Sigmoid colon (tissue), 7 donors: ENCODE results near the gene POLN. TPM values are rescaled to one million over a fixed set of nuclear protein-coding genes. Genes with fewer than 3 reads are reported as not detected.
"Not testable (repeated sequence)": the region's sequence is repeated elsewhere in the genome, so short reads cannot be mapped to it uniquely, and the experiment has no call there.

Source experiments
- DNase-seq: peaks from one replicate; pipeline ENCODE4 v3.0.0-alpha.2; 2019
- H3K27ac ChIP-seq, 4 donors: fragments of 200-600 bp; sonication (generic); one replicate each; pipeline ENCODE4 v1.5.1; 2016 to 2019; ENCODE audit warnings: mild to moderate bottlenecking in 1 of 4
- H3K27me3 ChIP-seq, 3 donors: fragments of 200-600 bp; sonication (generic); one replicate each; pipeline ENCODE4 v1.5.1; 2019; ENCODE audit warnings: mild to moderate bottlenecking in 1 of 3
- H3K36me3 ChIP-seq, 4 donors: fragments of 200-600 bp; sonication (generic); one replicate each; pipeline ENCODE4 v1.5.1; 2016 to 2019
- H3K4me1 ChIP-seq, 4 donors: fragments of 200-600 bp; sonication (generic); one replicate each; pipeline ENCODE4 v1.5.1; 2017 to 2019
- H3K4me3 ChIP-seq, 4 donors: fragments of 200-600 bp; sonication (generic); one replicate each; pipeline ENCODE4 v1.5.1; 2017 to 2019; ENCODE audit warnings: mild to moderate bottlenecking in 2 of 4, moderate library complexity in 1 of 4
- H3K9me3 ChIP-seq, 4 donors: fragments of 200-600 bp in 3 of 4; sonication (generic) in 3 of 4; one replicate each; pipeline versions ENCODE4 v1.5.1 to v1.6.1; 2013 to 2019
- EP300 ChIP-seq, 4 donors: sonication (generic); formaldehyde crosslinking; IDR thresholded peaks; one replicate each; pipeline ENCODE4 v1.6.1; 2017; ENCODE audit warnings: antibody characterized with exemption in 4 of 4
- POLR2A ChIP-seq, 2 donors: fragments of 450-650 bp; IDR thresholded peaks; one replicate each; pipeline ENCODE4 v1.6.1; 2016; ENCODE audit warnings: antibody characterized with exemption in 2 of 2, mild to moderate bottlenecking in 2 of 2, moderate library complexity in 2 of 2
- POLR2AphosphoS5 ChIP-seq, 4 donors: sonication (generic); formaldehyde crosslinking; IDR thresholded peaks; one replicate each; pipeline ENCODE4 v1.6.1; 2017; ENCODE audit warnings: antibody characterized with exemption in 4 of 4
- WGBS, 2 donors: extraction: QIAGEN DNeasy Blood & Tissue Kit; methylation state at CpG; one replicate each; pipeline ENCODE4 v1.1.7; 2013; 5-methylcytosine and 5-hydroxymethylcytosine counted together
- intact Hi-C: fragments of 100-400 bp; cut with DNase I; formaldehyde crosslinking; loops from one replicate; pipeline ENCODE4 v1.15.1; 2023
- polyA plus RNA-seq, 3 donors: library from polyadenylated mRNA; stranded (reverse); fragments of 200-250 nt; gene quantifications; one replicate each; pipeline ENCODE4 v1.2.3, GENCODE V29; 2013
- total RNA-seq, 4 donors: library from RNA; depleted of rRNA; stranded (reverse); fragments of >200 nt; gene quantifications; one replicate each; pipeline ENCODE4 v1.1.0, GENCODE V29; 2016
- TF ChIP-seq, protein P1 (sequence below), 4 experiments: fragments of 450-650 bp in 3 of 4; fragments of 200-600 bp in 1 of 4; IDR thresholded peaks; one replicate each; pipeline ENCODE4 v1.5.1; 2016 to 2019; ENCODE audit warnings: antibody characterized with exemption in 4 of 4, mild to moderate bottlenecking in 3 of 4, moderate library complexity in 2 of 4
- donor health status: healthy with polysubstance abuse.
- donor health status: Bipolar disorder and iron deficiency.
- donor health status: healthy.

The POLN gene
- total and polyA plus RNA-seq, 7 donors = 0.60 to 9.4 (median 2.0) TPM; not detected in 1

DNA sequence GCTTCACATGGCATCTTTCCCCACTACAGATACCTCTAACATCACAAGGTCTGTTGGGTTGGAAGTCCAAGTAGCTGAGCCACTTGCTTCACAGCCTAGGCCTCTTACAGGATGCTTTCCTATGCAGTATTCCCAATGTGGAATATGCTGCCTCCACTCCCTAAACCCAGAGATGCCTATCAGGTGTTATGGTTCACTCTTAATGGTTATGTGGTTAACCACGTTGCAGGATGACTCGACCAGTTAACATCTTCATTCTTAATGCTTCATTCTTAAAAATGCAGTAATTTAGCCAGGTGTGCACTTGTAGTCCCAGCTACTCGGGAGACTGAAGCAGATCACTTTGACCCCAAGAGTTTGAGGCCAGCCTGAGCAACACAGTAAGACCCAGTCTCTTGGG is 24.2 kb downstream of the POLN start:
- Histone ChIP-seq H3K9me3 (no peaks in the 10 kb centered on the region), H3K4me3 (no peak overlapping the region), H3K36me3 (no peaks in the 10 kb centered on the region), H3K27ac (no peak overlapping the region), H3K4me1 (peaks cover 0 to 7% (median 0%) of the 10 kb centered on the region in 4 donors), H3K27me3 (no peaks in the 10 kb centered on the region)
- 43 to 56% methylated on average over 3 of the region's 3 CpGs for WGBS, 2 donors
- TF ChIP-seq POLR2A (IDR thresholded peaks at IDR 0.05) (no peak), EP300 (IDR thresholded peaks at IDR 0.05) (no peak), POLR2AphosphoS5 (IDR thresholded peaks at IDR 0.05) (no peak)
- TF ChIP-seq, protein P1, sequence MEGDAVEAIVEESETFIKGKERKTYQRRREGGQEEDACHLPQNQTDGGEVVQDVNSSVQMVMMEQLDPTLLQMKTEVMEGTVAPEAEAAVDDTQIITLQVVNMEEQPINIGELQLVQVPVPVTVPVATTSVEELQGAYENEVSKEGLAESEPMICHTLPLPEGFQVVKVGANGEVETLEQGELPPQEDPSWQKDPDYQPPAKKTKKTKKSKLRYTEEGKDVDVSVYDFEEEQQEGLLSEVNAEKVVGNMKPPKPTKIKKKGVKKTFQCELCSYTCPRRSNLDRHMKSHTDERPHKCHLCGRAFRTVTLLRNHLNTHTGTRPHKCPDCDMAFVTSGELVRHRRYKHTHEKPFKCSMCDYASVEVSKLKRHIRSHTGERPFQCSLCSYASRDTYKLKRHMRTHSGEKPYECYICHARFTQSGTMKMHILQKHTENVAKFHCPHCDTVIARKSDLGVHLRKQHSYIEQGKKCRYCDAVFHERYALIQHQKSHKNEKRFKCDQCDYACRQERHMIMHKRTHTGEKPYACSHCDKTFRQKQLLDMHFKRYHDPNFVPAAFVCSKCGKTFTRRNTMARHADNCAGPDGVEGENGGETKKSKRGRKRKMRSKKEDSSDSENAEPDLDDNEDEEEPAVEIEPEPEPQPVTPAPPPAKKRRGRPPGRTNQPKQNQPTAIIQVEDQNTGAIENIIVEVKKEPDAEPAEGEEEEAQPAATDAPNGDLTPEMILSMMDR (IDR thresholded peaks at IDR 0.05) = no peak
- no peak for DNase-seq
- intact Hi-C loops = no loop called here

GRCh38 chr4:2212831-2213230 is 29.1 kb downstream of the POLN start:
- Histone ChIP-seq H3K4me3 (no peak overlapping the region), H3K27me3 (no peaks in the 10 kb centered on the region), H3K4me1 (no peaks in the 10 kb centered on the region), H3K9me3 (no peaks in the 10 kb centered on the region), H3K36me3 (peaks cover 0 to 9% (median 0%) of the 10 kb centered on the region in 4 donors), H3K27ac (no peak overlapping the region)
- DNase-seq = no peak
- TF ChIP-seq, protein P1 (IDR thresholded peaks at IDR 0.05) = no peak
- TF ChIP-seq EP300 (IDR thresholded peaks at IDR 0.05) (no peak), POLR2AphosphoS5 (IDR thresholded peaks at IDR 0.05) (no peak), POLR2A (IDR thresholded peaks at IDR 0.05) (no peak)
- intact Hi-C loops = no loop called here
- 63 to 85% methylated on average over 1 of the region's 1 CpG for WGBS, 2 donors

GRCh38 chr4:2202789-2203188 is 39.1 kb downstream of the POLN start:
- 96 to 100% methylated on average over 1 of the region's 1 CpG for WGBS, 2 donors
- not testable (repeated sequence) for H3K4me1 ChIP-seq

DNA sequence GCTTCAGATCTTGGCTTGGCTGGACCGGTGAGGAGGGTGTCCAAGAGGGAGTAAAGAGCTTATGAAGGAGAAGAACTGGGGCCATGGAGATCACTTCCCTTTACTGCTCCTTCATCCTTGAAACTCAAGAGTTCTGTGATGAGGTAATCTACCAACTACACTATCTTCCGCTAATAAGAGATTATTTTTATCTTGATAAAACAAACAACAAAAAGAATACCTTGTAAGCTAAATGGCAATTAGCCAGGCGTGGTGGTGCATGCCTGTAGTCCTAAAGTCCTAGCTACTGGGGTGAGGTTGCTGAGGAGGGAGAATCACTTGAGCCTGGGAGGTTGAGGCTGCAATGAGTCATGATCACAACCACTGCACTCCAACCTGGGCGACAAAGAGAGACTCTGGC is 47.4 kb downstream of the POLN start:
- WGBS, 2 donors = 90 to 93% methylated on average over 4 of the region's 4 CpGs
- intact Hi-C loops = no loop called here
- H3K4me1 ChIP-seq = no peaks in the 10 kb centered on the region
- H3K36me3 ChIP-seq = peaks cover 0 to 10% (median 0%) of the 10 kb centered on the region in 4 donors
- H3K27me3 ChIP-seq = no peaks in the 10 kb centered on the region
- no peak for DNase-seq
- no peak for TF ChIP-seq POLR2A (IDR thresholded peaks at IDR 0.05)
- TF ChIP-seq POLR2AphosphoS5 (IDR thresholded peaks at IDR 0.05) = no peak
- TF ChIP-seq, protein P1 (IDR thresholded peaks at IDR 0.05) = no peak
- TF ChIP-seq EP300 (IDR thresholded peaks at IDR 0.05) = no peak
- H3K27ac ChIP-seq = no peak overlapping the region
- H3K9me3 ChIP-seq = no peaks in the 10 kb centered on the region
- no peak overlapping the region for H3K4me3 ChIP-seq

More at GRCh38 chr4:2202789-2203188, 39.1 kb downstream of the POLN start:
- H3K27me3 ChIP-seq, DNase-seq, H3K9me3 ChIP-seq, intact Hi-C loops, H3K4me3 ChIP-seq, H3K27ac ChIP-seq: not testable (repeated sequence)
- peaks cover 0 to 10% (median 0%) of the 10 kb centered on the region in 4 donors for H3K36me3 ChIP-seq

- Histone ChIP-seq H3K36me3 (peaks cover 0 to 8% (median 0%) of the 10 kb centered on the region in 4 donors), H3K4me3 (no peak overlapping the region), H3K27me3 (no peaks in the 10 kb centered on the region), H3K9me3 (no peaks in the 10 kb centered on the region), H3K27ac (no peak overlapping the region), H3K4me1 (no peaks in the 10 kb centered on the region)
- no peak for DNase-seq
- no peak for TF ChIP-seq EP300 (IDR thresholded peaks at IDR 0.05)
- TF ChIP-seq, protein P1 (IDR thresholded peaks at IDR 0.05) = no peak
- no peak for TF ChIP-seq POLR2AphosphoS5 (IDR thresholded peaks at IDR 0.05)
- no peak for TF ChIP-seq POLR2A (IDR thresholded peaks at IDR 0.05)
- 72 to 85% methylated on average over 7 of the region's 7 CpGs for WGBS, 2 donors
- intact Hi-C loops = no loop called here
These were observed 48.6 kb downstream of the POLN start for GRCh38 chr4:2193326-2193725.
